Kidney (tissue), 14 donors: ENCODE measurements around the gene OLFML1. TPM values are rescaled to one million over a fixed set of nuclear protein-coding genes. Genes with fewer than 3 reads are reported as not detected.

Experiments used
- DNase-seq, 5 donors: peaks; one replicate each; pipeline ENCODE4 v3.0.0-alpha.2; 2013 to 2020
- FAIRE-seq: peaks from 2 replicates; lab custom pipeline; 2012; peaks lifted over from hg19 to GRCh38; lab: Jason Lieb, UNC
- H3K27ac ChIP-seq, 2 donors: one replicate each; pipeline ENCODE4 v1.7.0; 2013; ENCODE audit warnings: low read depth in 2 of 2, low read length in 2 of 2, inconsistent platforms in 1 of 2
- H3K27me3 ChIP-seq: one replicate; pipeline ENCODE4 v1.7.1; 2013; ENCODE audit warnings: low read length, inconsistent platforms; ENCODE audit not compliant: control insufficient read depth, insufficient read depth
- H3K36me3 ChIP-seq, 3 donors: one replicate each; pipeline versions ENCODE4 v1.7.0 to v1.7.1; 2013; ENCODE audit warnings: low read length in 3 of 3, control low read depth in 1 of 3, inconsistent platforms in 1 of 3; ENCODE audit not compliant: insufficient read depth in 3 of 3, control insufficient read depth in 2 of 3
- H3K4me1 ChIP-seq, 3 donors: one replicate each; pipeline versions ENCODE4 v1.7.0 to v1.7.1; 2013; ENCODE audit warnings: low read length in 3 of 3, inconsistent platforms in 1 of 3, low read depth in 1 of 3; ENCODE audit not compliant: control insufficient read depth in 2 of 3, insufficient read depth in 2 of 3
- H3K4me3 ChIP-seq, 3 donors: one replicate each; pipeline versions ENCODE4 v1.7.0 to v1.8.1; 2013; ENCODE audit warnings: low read length in 3 of 3, control low read depth in 1 of 3, inconsistent platforms in 1 of 3
- H3K9ac ChIP-seq, 3 donors: one replicate each; pipeline versions ENCODE4 v1.7.0 to v1.7.1; 2013; ENCODE audit warnings: low read length in 3 of 3, control low read depth in 1 of 3, inconsistent platforms in 1 of 3
- H3K9me3 ChIP-seq, 3 donors: one replicate each; pipeline versions ENCODE4 v1.7.0 to v1.7.1; 2013; ENCODE audit warnings: low read length in 3 of 3, control low read depth in 1 of 3, inconsistent platforms in 1 of 3; ENCODE audit not compliant: control insufficient read depth in 2 of 3, insufficient read depth in 1 of 3
- CTCF ChIP-seq: IDR thresholded peaks from 3 replicates; pipeline ENCODE4 v1.5.1; 2012; ENCODE audit warnings: mild to moderate bottlenecking, moderate library complexity, borderline replicate concordance; ENCODE audit not compliant: insufficient read depth; ENCODE audit errors: extremely low read depth
- intact Hi-C: fragments of 100-400 bp; cut with DNase I; formaldehyde crosslinking; loops from one replicate; pipeline ENCODE4 v1.11.1; 2022
- polyA plus RNA-seq: library from polyadenylated mRNA; stranded (reverse); fragments of 350-450 nt; fragmentation: Illumina TruSeq; extraction: RNeasy Lipid Tissue Mini Kit (QIAGEN cat#74804); gene quantifications from one replicate; pipeline ENCODE4 v1.2.3, GENCODE V29; 2014; ENCODE audit warnings: low read depth, low replicate concordance; ENCODE audit not compliant: insufficient read depth
- total RNA-seq: library from RNA; stranded (reverse); fragmentation: NEBNext Ultra II Directional; extraction: Animal tissue kit (Norgen Biotek cat#: 25700); gene quantifications from one replicate; pipeline ENCODE4 v1.2.1, GENCODE V29; 2021
- donor health status: control.
- donor health status: control.
- donor health status: control.
- donor health status: control.
- donor health status: control.
- donor health status: DM: yes; HTN: yes; CAD: no.
- donor health status: Normal renal cell carcinoma (clear cell type).

The OLFML1 gene
- total and polyA plus RNA-seq, 2 donors from 2014 or later: 7.6 to 8.3 TPM

- FAIRE-seq (no peak), DNase-seq (no peak)
- no peaks in the 10 kb centered on the region for H3K27me3 ChIP-seq
- no peak for TF ChIP-seq CTCF
- H3K9me3 ChIP-seq: no peaks in the 10 kb centered on the region
- intact Hi-C loops: no loop called here
- H3K27ac ChIP-seq: no peak overlapping the region
- H3K36me3 ChIP-seq: no peaks in the 10 kb centered on the region
- H3K4me3 ChIP-seq: no peak overlapping the region
- no peaks in the 10 kb centered on the region for H3K4me1 ChIP-seq
- H3K9ac ChIP-seq: no peak overlapping the region
Measured at GRCh38 chr11:7462706-7463105, 22.6 kb upstream of the OLFML1 start.

GRCh38 chr11:7467652-7468051, 17.7 kb upstream of the OLFML1 start:
- Histone ChIP-seq H3K36me3 (no peaks in the 10 kb centered on the region), H3K4me1 (no peaks in the 10 kb centered on the region), H3K27me3 (no peaks in the 10 kb centered on the region), H3K9me3 (no peaks in the 10 kb centered on the region), H3K27ac (no peak overlapping the region), H3K9ac (no peak overlapping the region), H3K4me3 (no peak overlapping the region)
- FAIRE-seq (no peak), DNase-seq (no peak)
- intact Hi-C loops: no loop called here
- TF ChIP-seq CTCF: no peak

GRCh38 chr11:7469351-7469865, 15.9 kb upstream of the OLFML1 start:
- Histone ChIP-seq H3K4me1 (no peaks in the 10 kb centered on the region), H3K36me3 (no peaks in the 10 kb centered on the region), H3K4me3 (no peak overlapping the region), H3K9me3 (no peaks in the 10 kb centered on the region), H3K27ac (no peak overlapping the region), H3K9ac (no peak overlapping the region), H3K27me3 (no peaks in the 10 kb centered on the region)
- no peak for TF ChIP-seq CTCF
- FAIRE-seq (no peak), DNase-seq (no peak)
- intact Hi-C loops: no loop called here

GRCh38 chr11:7471071-7471470, 14.2 kb upstream of the OLFML1 start:
- TF ChIP-seq CTCF: no peak
- Histone ChIP-seq H3K4me3 (no peak overlapping the region), H3K27me3 (no peaks in the 10 kb centered on the region), H3K4me1 (no peaks in the 10 kb centered on the region), H3K36me3 (no peaks in the 10 kb centered on the region), H3K27ac (no peak overlapping the region), H3K9me3 (no peaks in the 10 kb centered on the region), H3K9ac (no peak overlapping the region)
- intact Hi-C loops: no loop called here
- FAIRE-seq: no peak
- DNase-seq: no peak
